RWPE2 (cell line): Measurements from ENCODE around the gene EXOC6B.

Experiments used
- ATAC-seq: fragments of 200-7000 bp; cut with Tn5 transposase; 3 replicates; pipeline ENCODE4 v1.9.1; 2021; ENCODE audit warnings: low read depth
- DNase-seq: peaks from one replicate; pipeline ENCODE4 v3.0.0-alpha.2; 2020; ENCODE audit warnings: low spot score
- H3K27ac ChIP-seq: fragments of 450-650 bp; 2 replicates; pipeline ENCODE4 v1.5.1; 2017; ENCODE audit warnings: mild to moderate bottlenecking; ENCODE audit not compliant: poor library complexity, severe bottlenecking
- H3K27me3 ChIP-seq: fragments of 250-450 bp; sonication (Bioruptor Pico); 2 replicates; pipeline ENCODE4 v1.5.1; 2021; ENCODE audit warnings: mild to moderate bottlenecking, moderate library complexity; ENCODE audit not compliant: insufficient read depth, poor library complexity, severe bottlenecking
- H3K36me3 ChIP-seq: fragments of 250-450 bp; sonication (Bioruptor Pico); 2 replicates; pipeline ENCODE4 v1.5.1; 2020; ENCODE audit warnings: low read depth, mild to moderate bottlenecking, moderate library complexity
- H3K4me1 ChIP-seq: fragments of 250-450 bp; sonication (Bioruptor Pico); 2 replicates; pipeline ENCODE4 v1.5.1; 2021; ENCODE audit warnings: mild to moderate bottlenecking, moderate library complexity; ENCODE audit not compliant: insufficient read depth, poor library complexity, severe bottlenecking
- H3K4me3 ChIP-seq: fragments of 250-450 bp; sonication (Bioruptor Pico); 2 replicates; pipeline ENCODE4 v1.5.1; 2021; ENCODE audit warnings: mild to moderate bottlenecking, moderate library complexity; ENCODE audit not compliant: severe bottlenecking
- H3K9me3 ChIP-seq: fragments of 250-450 bp; sonication (Bioruptor Pico); 2 replicates; pipeline ENCODE4 v1.5.1; 2021; ENCODE audit warnings: mild to moderate bottlenecking, moderate library complexity; ENCODE audit not compliant: severe bottlenecking
- CTCF ChIP-seq: fragments of 450-650 bp; IDR thresholded peaks from one replicate; pipeline ENCODE4 v1.5.1; 2017; ENCODE audit warnings: mild to moderate bottlenecking, moderate library complexity; ENCODE audit not compliant: poor library complexity, severe bottlenecking

The EXOC6B gene

DNA sequence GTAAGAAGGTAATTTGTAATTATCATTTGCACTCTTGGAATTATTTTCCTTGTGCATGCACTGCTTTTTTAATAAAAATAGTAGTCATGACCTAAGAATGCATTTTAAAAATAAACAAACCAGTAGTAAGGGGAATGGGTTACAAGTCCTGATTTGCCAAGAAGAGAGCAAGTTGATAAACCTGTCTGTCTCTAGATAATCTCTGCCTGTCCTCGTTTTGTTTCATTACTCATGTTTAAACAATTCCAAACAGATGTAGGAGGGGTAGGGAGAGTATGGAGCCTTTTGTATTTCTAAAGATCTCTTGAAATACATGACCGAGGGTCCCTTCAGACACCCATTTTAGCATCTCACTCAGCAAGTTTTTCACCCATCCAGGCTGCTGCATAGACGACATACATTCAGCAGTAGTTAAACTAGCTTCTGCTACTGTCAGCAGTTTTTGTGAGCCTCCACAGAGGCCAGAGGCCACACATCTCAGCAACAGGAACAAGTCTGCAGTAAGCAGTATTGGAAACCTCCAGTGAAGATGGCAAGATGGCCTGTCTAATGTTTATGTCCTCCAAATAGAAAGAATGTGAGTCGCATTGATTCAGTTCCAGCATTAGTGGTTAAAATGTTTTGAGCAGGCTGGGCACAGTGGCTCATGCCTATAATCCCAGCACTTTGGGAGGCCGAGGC is 2.3 kb upstream of the EXOC6B start:
- Histone ChIP-seq H3K36me3 (no peaks in the 10 kb centered on the region), H3K9me3 (no peaks in the 10 kb centered on the region), H3K4me1 (peaks cover 28% of the 10 kb centered on the region), H3K27me3 (no peaks in the 10 kb centered on the region), H3K27ac (peak overlapping the region; percentile 72), H3K4me3 (no peak overlapping the region)
- DNase-seq: no peak
- peak; percentile 68 for ATAC-seq
- TF ChIP-seq CTCF: no peak

- H3K27ac ChIP-seq: peak overlapping the region; percentile 72
- no peak for DNase-seq
- no peak for ATAC-seq
Observed at GRCh38 chr2:72827487-72827886, 1.7 kb upstream of the EXOC6B start.

GRCh38 chr2:72826156-72826477 is 284 bp upstream of the EXOC6B start:
- Histone ChIP-seq H3K4me1 (peaks cover 40% of the 10 kb centered on the region), H3K36me3 (peaks cover 11% of the 10 kb centered on the region; the same call in 1 of the 2 replicates), H3K4me3 (peak overlapping the region; percentile 50), H3K27ac (peak overlapping the region; percentile 72), H3K27me3 (no peaks in the 10 kb centered on the region), H3K9me3 (no peaks in the 10 kb centered on the region)
- TF ChIP-seq CTCF: no peak
- DNase-seq (no peak), ATAC-seq (no peak)

More at GRCh38 chr2:72827487-72827886, 1.7 kb upstream of the EXOC6B start:
- peaks cover 34% of the 10 kb centered on the region for H3K4me1 ChIP-seq
- no peaks in the 10 kb centered on the region for H3K9me3 ChIP-seq
- no peaks in the 10 kb centered on the region for H3K27me3 ChIP-seq
- no peaks in the 10 kb centered on the region for H3K36me3 ChIP-seq
- no peak overlapping the region for H3K4me3 ChIP-seq
- no peak for TF ChIP-seq CTCF

- no peaks in the 10 kb centered on the region for H3K27me3 ChIP-seq
- no peak for DNase-seq
- ATAC-seq: peak; percentile 63
- H3K9me3 ChIP-seq: no peaks in the 10 kb centered on the region
- no peak for TF ChIP-seq CTCF
- peak overlapping the region; percentile 50 for H3K4me3 ChIP-seq
- H3K36me3 ChIP-seq: peaks cover 13% of the 10 kb centered on the region; the same call in 1 of the 2 replicates
- peak overlapping the region; percentile 72 for H3K27ac ChIP-seq
- peaks cover 47% of the 10 kb centered on the region for H3K4me1 ChIP-seq
Observed at GRCh38 chr2:72824224-72824842, 1.5 kb downstream of the EXOC6B start.

DNA sequence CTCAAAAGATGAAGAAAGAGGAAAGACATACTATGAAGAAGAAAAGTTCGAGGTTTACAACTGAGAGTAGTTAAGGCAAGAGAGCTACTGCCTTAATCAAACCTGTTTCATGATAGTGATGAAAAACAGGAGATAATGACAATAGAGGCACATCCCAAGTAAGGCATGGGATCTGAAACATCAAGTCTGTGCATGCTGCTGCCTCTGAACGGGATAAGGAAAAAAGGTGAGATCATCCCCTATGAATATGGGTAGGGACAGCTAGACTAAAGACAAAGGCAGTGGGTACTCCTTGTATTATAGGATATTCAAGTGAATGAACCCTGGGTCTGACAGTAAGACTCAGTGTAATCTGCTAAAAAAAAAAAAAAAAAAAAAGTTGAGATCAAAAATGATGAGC is 3.0 kb downstream of the EXOC6B start:
- no peak for DNase-seq
- H3K9me3 ChIP-seq: no peaks in the 10 kb centered on the region
- H3K27me3 ChIP-seq: no peaks in the 10 kb centered on the region
- H3K4me3 ChIP-seq: no peak overlapping the region
- peaks cover 38% of the 10 kb centered on the region for H3K4me1 ChIP-seq
- peak overlapping the region; percentile 72 for H3K27ac ChIP-seq
- ATAC-seq: peak; percentile 23; the same call in 1 of the 3 replicates
- peaks cover 13% of the 10 kb centered on the region; the same call in 1 of the 2 replicates for H3K36me3 ChIP-seq
- TF ChIP-seq CTCF: no peak
